ENCODE measurements around the gene TCERG1L.
"Not testable (repeated sequence)": the region's sequence is repeated elsewhere in the genome, so short reads cannot be mapped to it uniquely, and the experiment has no call there.

DNA sequence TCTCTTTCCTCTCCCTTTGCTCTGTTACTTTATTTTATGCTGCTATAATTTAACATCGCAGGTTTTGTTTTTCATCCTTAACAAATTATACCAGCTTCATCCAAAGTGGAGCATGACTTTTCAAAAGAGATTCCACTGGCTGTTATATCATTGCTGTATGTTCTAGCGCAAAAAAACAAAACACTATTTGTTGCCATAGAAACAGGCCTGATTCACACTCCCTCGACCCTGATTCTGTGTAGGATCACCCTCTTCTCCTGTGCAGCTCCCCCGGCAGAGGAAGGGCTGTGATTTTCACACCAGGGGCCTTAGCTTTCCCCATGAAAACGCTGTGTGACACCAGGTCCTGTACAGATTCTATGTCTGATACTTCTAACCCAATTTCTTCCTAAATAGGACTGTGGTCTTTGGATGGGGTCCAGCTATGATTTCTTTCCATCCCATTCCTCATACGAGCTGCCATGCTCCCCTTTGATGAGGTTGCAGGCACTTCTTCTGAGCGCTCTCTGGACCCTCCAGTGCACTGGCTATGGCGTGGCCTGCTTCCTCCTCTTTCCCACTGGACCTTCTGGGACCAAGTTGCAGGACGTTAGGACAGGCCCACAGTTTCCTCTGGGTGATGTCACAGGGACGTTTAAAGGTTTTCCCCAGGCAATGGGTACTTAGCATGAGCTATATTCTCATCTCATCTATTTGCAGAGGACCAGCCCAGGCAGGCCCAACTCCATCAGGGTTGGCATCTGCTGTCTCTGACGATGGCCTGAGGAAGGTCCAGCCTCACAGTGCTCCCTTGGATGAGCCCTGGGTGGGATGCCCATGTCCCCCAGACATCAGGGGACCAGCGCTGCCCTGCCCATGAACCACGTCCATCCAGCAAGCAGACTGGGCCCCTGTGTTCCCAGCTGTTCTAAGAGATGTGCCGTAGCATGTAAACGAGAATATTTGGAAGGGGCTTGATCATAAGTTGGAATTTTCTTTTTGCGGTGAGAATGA lies 210.8 kb downstream of the TCERG1L start:
- TF ChIP-seq, protein P1, sequence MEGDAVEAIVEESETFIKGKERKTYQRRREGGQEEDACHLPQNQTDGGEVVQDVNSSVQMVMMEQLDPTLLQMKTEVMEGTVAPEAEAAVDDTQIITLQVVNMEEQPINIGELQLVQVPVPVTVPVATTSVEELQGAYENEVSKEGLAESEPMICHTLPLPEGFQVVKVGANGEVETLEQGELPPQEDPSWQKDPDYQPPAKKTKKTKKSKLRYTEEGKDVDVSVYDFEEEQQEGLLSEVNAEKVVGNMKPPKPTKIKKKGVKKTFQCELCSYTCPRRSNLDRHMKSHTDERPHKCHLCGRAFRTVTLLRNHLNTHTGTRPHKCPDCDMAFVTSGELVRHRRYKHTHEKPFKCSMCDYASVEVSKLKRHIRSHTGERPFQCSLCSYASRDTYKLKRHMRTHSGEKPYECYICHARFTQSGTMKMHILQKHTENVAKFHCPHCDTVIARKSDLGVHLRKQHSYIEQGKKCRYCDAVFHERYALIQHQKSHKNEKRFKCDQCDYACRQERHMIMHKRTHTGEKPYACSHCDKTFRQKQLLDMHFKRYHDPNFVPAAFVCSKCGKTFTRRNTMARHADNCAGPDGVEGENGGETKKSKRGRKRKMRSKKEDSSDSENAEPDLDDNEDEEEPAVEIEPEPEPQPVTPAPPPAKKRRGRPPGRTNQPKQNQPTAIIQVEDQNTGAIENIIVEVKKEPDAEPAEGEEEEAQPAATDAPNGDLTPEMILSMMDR (IDR thresholded peaks at IDR 0.05; ENCODE audit: insufficient read depth, low read length, poor library complexity, severe bottlenecking) = not testable (repeated sequence)
- not testable (repeated sequence) for TF ChIP-seq EZH2phosphoT487 (conservative IDR thresholded peaks at IDR 0.05; ENCODE audit: low read length)

Measured in SU-DHL-6 (cell line).